ENCODE results near the gene DGKH. TPM values are rescaled to one million over a fixed set of nuclear protein-coding genes. Genes with fewer than 3 reads are reported as not detected.

Gene DGKH
- total and polyA plus RNA-seq, 9 of the 15 experiments (the other 6 are each of a cell fraction or from before 2014, with no cell fraction given), result 0.38 to 4.4 (median 3.1) TPM

GRCh38 chr13:42056583-42056982 lies 8.1 kb downstream of the DGKH start (continued):
- TF ChIP-seq TBP (optimal IDR thresholded peaks at IDR 0.05; ENCODE audit: low read depth, low read length) (no peak), ARID1B (IDR thresholded peaks at IDR 0.05) (peak; percentile 42; the same call in 1 of the 2 replicates), RFX5 (IDR thresholded peaks at IDR 0.05; ENCODE audit: low read depth, low read length) (no peak), NFIC (IDR thresholded peaks at IDR 0.05) (no peak), U2AF2 (optimal IDR thresholded peaks at IDR 0.05; ENCODE audit: low read depth, low read length) (no peak), ZNF175 (CRISPR knock-in tag; IDR thresholded peaks at IDR 0.05; ENCODE audit: low read depth) (no peak), SMC3 (conservative IDR thresholded peaks at IDR 0.05; ENCODE audit: insufficient read depth, low read depth, low read length) (no peak), POLR2AphosphoS2 (IDR thresholded peaks at IDR 0.05; ENCODE audit: low read length) (no peak), ZNF347 (CRISPR knock-in tag; IDR thresholded peaks at IDR 0.05; ENCODE audit: low read depth) (no peak), BACH1 (tag; IDR thresholded peaks at IDR 0.05) (0 out of 2 replicates have a peak, but pooled peaks have one; percentile 39), KHSRP (IDR thresholded peaks at IDR 0.05) (no peak), HDAC6 (IDR thresholded peaks at IDR 0.05; ENCODE audit: low read depth, low read length) (no peak), ILK (tag; IDR thresholded peaks at IDR 0.05; ENCODE audit: borderline replicate concordance, low read depth) (no peak), NFRKB (IDR thresholded peaks at IDR 0.05; ENCODE audit: low read depth) (peak; percentile 66; the same call in 1 of the 2 replicates), MBD1 (CRISPR knock-in tag; IDR thresholded peaks at IDR 0.05) (no peak), RBBP5 (IDR thresholded peaks at IDR 0.05; ENCODE audit: borderline replicate concordance, insufficient read depth, low read length, poor library complexity, severe bottlenecking) (peak; percentile 50), ZNF77 (CRISPR knock-in tag; IDR thresholded peaks at IDR 0.05) (no peak), MYBL2 (IDR thresholded peaks at IDR 0.05; ENCODE audit: low read depth) (0 out of 2 replicates have a peak, but pooled peaks have one; percentile 14), MYBL2 (CRISPR knock-in tag; IDR thresholded peaks at IDR 0.05; ENCODE audit: borderline replicate concordance) (no peak), SMARCA4 (IDR thresholded peaks at IDR 0.05) (peak; percentile 37; the same call in 1 of the 2 replicates), MNT (conservative IDR thresholded peaks at IDR 0.05) (0 out of 4 replicates have a peak, but pooled peaks of 1 of the 2 experiments have one; percentile 23), SNRNP70 (optimal IDR thresholded peaks at IDR 0.05; ENCODE audit: low read depth, low read length) (no peak), ELF4 (CRISPR knock-in tag; IDR thresholded peaks at IDR 0.05) (0 out of 2 replicates have a peak, but pooled peaks have one; percentile 65), CLOCK (CRISPR knock-in tag; IDR thresholded peaks at IDR 0.05; ENCODE audit: borderline replicate concordance) (no peak), KDM4B (IDR thresholded peaks at IDR 0.05; ENCODE audit: borderline replicate concordance in 2 of 2, low read depth in 1 of 2) (no peak)

All from K562 (cell line).